H1 (cell line): ENCODE measurements around the gene EBF3. TPM values are rescaled to one million over a fixed set of nuclear protein-coding genes. Genes with fewer than 3 reads are reported as not detected.

Source experiments
- CTCF ChIA-PET: fragments of 300-600 bp; sonication (Branson Sonifier 250); formaldehyde crosslinking; loops from one replicate; lab custom pipeline; 2021; ENCODE audit not compliant: partially characterized antibody; lab: Charles Lee
- POLR2A ChIA-PET: fragments of 300-600 bp; sonication (Branson Sonifier 250); formaldehyde crosslinking; loops from one replicate; lab custom pipeline; 2021; ENCODE audit warnings: inconsistent platforms; ENCODE audit not compliant: partially characterized antibody; lab: Charles Lee
- DNase-seq, 2 experiments: peaks; one replicate each; pipeline versions ENCODE4 v3.0.0 to v3.0.0-alpha.2; 2010 to 2022; ENCODE audit warnings: low spot score in 2 of 2, low read depth in 1 of 2, mixed read lengths in 1 of 2
- FAIRE-seq: peaks from 2 replicates; lab custom pipeline; 2011; peaks lifted over from hg19 to GRCh38; lab: Jason Lieb, UNC
- H2AFZ ChIP-seq: 2 replicates; pipeline ENCODE4 v1.8.1; 2012; ENCODE audit warnings: low read length, inconsistent platforms
- H2AK5ac ChIP-seq: 2 replicates; pipeline ENCODE4 v1.6.1; 2013; ENCODE audit warnings: low read depth, low read length
- H2BK120ac ChIP-seq: replicated peaks from 2 replicates; pipeline ENCODE3; 2013; ENCODE audit warnings: low read depth, low read length, inconsistent platforms
- H2BK12ac ChIP-seq: 2 replicates; pipeline ENCODE4 v1.6.1; 2013; ENCODE audit warnings: low read depth, low read length
- H2BK15ac ChIP-seq: 2 replicates; pipeline ENCODE4 v1.6.1; 2013; ENCODE audit warnings: low read length
- H2BK20ac ChIP-seq: 2 replicates; pipeline ENCODE4 v1.6.1; 2013; ENCODE audit warnings: low read length
- H2BK5ac ChIP-seq: 2 replicates; pipeline ENCODE4 v1.6.1; 2013; ENCODE audit warnings: low read depth, low read length
- H3K14ac ChIP-seq: 2 replicates; pipeline ENCODE4 v1.6.1; 2013; ENCODE audit warnings: inconsistent platforms; ENCODE audit not compliant: insufficient read length
- H3K18ac ChIP-seq: 2 replicates; pipeline ENCODE4 v1.6.1; 2013; ENCODE audit warnings: low read length; ENCODE audit errors: extremely low read depth
- H3K23ac ChIP-seq: 2 replicates; pipeline ENCODE4 v1.6.1; 2013; ENCODE audit warnings: inconsistent platforms; ENCODE audit not compliant: insufficient read length
- H3K23me2 ChIP-seq: 2 replicates; pipeline ENCODE4 v1.6.1; 2013; ENCODE audit warnings: low read depth, low read length
- H3K27ac ChIP-seq: 2 replicates; pipeline ENCODE4 v1.6.1; 2011; ENCODE audit warnings: low read depth, low read length, inconsistent platforms
- H3K27me3 ChIP-seq, 4 experiments: replicated peaks in 1 of 4; 1 replicate in 1 of 4; 2 replicates in 3 of 4; pipeline versions ENCODE4 v1.6.1 to v1.8.1; 2011 to 2013; ENCODE audit warnings: low read length in 3 of 4, mild to moderate bottlenecking in 3 of 4, inconsistent platforms in 2 of 4, mixed read lengths in 2 of 4, moderate library complexity in 1 of 4; ENCODE audit not compliant: control insufficient read depth in 3 of 4, insufficient read depth in 3 of 4; ENCODE audit errors: extremely low read depth in 1 of 4
- H3K36me3 ChIP-seq, 4 experiments: 2 replicates each; pipeline versions ENCODE4 v1.6.1 to v1.8.1; 2011 to 2013; ENCODE audit warnings: mild to moderate bottlenecking in 4 of 4, low read length in 3 of 4, moderate library complexity in 2 of 4, control low read depth in 1 of 4, inconsistent platforms in 1 of 4; ENCODE audit not compliant: insufficient read depth in 4 of 4, control insufficient read depth in 2 of 4
- H3K4ac ChIP-seq: replicated peaks from 2 replicates; pipeline ENCODE3; 2013; ENCODE audit warnings: low read length, low read depth, mixed read lengths, inconsistent platforms; ENCODE audit not compliant: insufficient read length
- H3K4me1 ChIP-seq, 4 experiments: replicated peaks in 1 of 4; 1 replicate in 1 of 4; 2 replicates in 3 of 4; pipeline versions ENCODE4 v1.6.1 to v1.8.1; 2011 to 2013; ENCODE audit warnings: low read length in 3 of 4, inconsistent platforms in 2 of 4, mixed read lengths in 1 of 4; ENCODE audit not compliant: insufficient read depth in 4 of 4, control insufficient read depth in 3 of 4
- H3K4me2 ChIP-seq, 2 experiments: 2 replicates each; pipeline versions ENCODE4 v1.6.1 to v1.8.1; 2011 to 2013; ENCODE audit warnings: low read depth in 2 of 2, low read length in 2 of 2, control low read depth in 1 of 2, inconsistent platforms in 1 of 2, mild to moderate bottlenecking in 1 of 2; ENCODE audit not compliant: insufficient read depth in 1 of 2
- H3K4me3 ChIP-seq, 4 experiments: fragments of 200-600, 300-600 bp in 1 of 4; sonication (generic), shearing (Covaris generic), sonication (Bioruptor Twin) in 1 of 4; 2 replicates each; pipeline versions ENCODE4 v1.5.1 to v1.8.1; 2011 to 2016; ENCODE audit warnings: low read length in 4 of 4, low read depth in 3 of 4, control low read depth in 2 of 4, inconsistent platforms in 2 of 4, mild to moderate bottlenecking in 2 of 4, mixed read lengths in 1 of 4, moderate library complexity in 1 of 4; ENCODE audit not compliant: insufficient read depth in 2 of 4; ENCODE audit errors: extremely low read depth in 1 of 4
- H3K56ac ChIP-seq: replicated peaks from 2 replicates; pipeline ENCODE3; 2013; ENCODE audit warnings: low read depth, mild to moderate bottlenecking, mixed read lengths, low read length, inconsistent platforms; ENCODE audit not compliant: insufficient read length
- H3K79me1 ChIP-seq: 2 replicates; pipeline ENCODE4 v1.6.1; 2013; ENCODE audit warnings: low read depth, low read length, control low read depth
- H3K79me2 ChIP-seq, 2 experiments: 2 replicates each; pipeline versions ENCODE4 v1.6.1 to v1.8.1; 2012 to 2013; ENCODE audit warnings: low read length in 2 of 2, mild to moderate bottlenecking in 2 of 2, inconsistent platforms in 1 of 2; ENCODE audit not compliant: insufficient read depth in 2 of 2, control insufficient read depth in 1 of 2
- H3K9ac ChIP-seq, 4 experiments: replicated peaks in 1 of 4; 1 replicate in 1 of 4; 2 replicates in 3 of 4; pipeline versions ENCODE4 v1.6.1 to v1.8.1; 2011 to 2013; ENCODE audit warnings: low read depth in 3 of 4, low read length in 3 of 4, control low read depth in 2 of 4, mild to moderate bottlenecking in 2 of 4, moderate library complexity in 2 of 4, inconsistent platforms in 1 of 4; ENCODE audit errors: extremely low read depth in 1 of 4
- H3K9me3 ChIP-seq, 2 experiments: 2 replicates each; pipeline versions ENCODE4 v1.6.1 to v1.8.1; 2012 to 2013; ENCODE audit warnings: mild to moderate bottlenecking in 2 of 2, moderate library complexity in 2 of 2, control low read depth in 1 of 2, inconsistent platforms in 1 of 2, low read depth in 1 of 2, low read length in 1 of 2, mixed read lengths in 1 of 2; ENCODE audit not compliant: insufficient read depth in 2 of 2
- H4K20me1 ChIP-seq, 2 experiments: replicated peaks in 1 of 2; 2 replicates each; pipeline versions ENCODE3 to v1.8.1; 2011 to 2013; ENCODE audit warnings: inconsistent platforms in 2 of 2, low read length in 2 of 2, mild to moderate bottlenecking in 1 of 2; ENCODE audit not compliant: insufficient read depth in 2 of 2, control insufficient read depth in 1 of 2
- H4K5ac ChIP-seq: 2 replicates; pipeline ENCODE4 v1.6.1; 2013; ENCODE audit warnings: low read length, low read depth, mixed read lengths, inconsistent platforms; ENCODE audit not compliant: insufficient read length
- H4K8ac ChIP-seq: 2 replicates; pipeline ENCODE4 v1.8.0; 2013; ENCODE audit warnings: mild to moderate bottlenecking, moderate library complexity, low read length, inconsistent platforms; ENCODE audit not compliant: insufficient read depth; ENCODE audit errors: extremely low read depth
- H4K91ac ChIP-seq: replicated peaks from 2 replicates; pipeline ENCODE3; 2013; ENCODE audit warnings: low read length, mixed read lengths, inconsistent platforms; ENCODE audit not compliant: insufficient read length
- ASH2L ChIP-seq: fragments of 200-600, 300-600 bp; sonication (generic); IDR thresholded peaks from one replicate; pipeline ENCODE4 v1.7.1; 2017; ENCODE audit warnings: low read length
- BCL11A ChIP-seq, 2 experiments: IDR thresholded peaks; one replicate each; pipeline ENCODE4 v1.6.1; 2011; ENCODE audit warnings: low read depth in 2 of 2, low read length in 2 of 2, mild to moderate bottlenecking in 2 of 2
- CREB1 ChIP-seq: IDR thresholded peaks from 2 replicates; pipeline ENCODE4 v1.6.1; 2012; ENCODE audit warnings: inconsistent platforms
- EP300 ChIP-seq, 2 experiments: IDR thresholded peaks; 1 replicate in 1 of 2; 2 replicates in 1 of 2; pipeline ENCODE4 v1.6.1; 2011 to 2012; ENCODE audit warnings: low read depth in 2 of 2, low read length in 2 of 2, mild to moderate bottlenecking in 2 of 2, borderline replicate concordance in 1 of 2, inconsistent platforms in 1 of 2, moderate library complexity in 1 of 2
- KDM1A ChIP-seq: fragments of 200-600, 300-600 bp; sonication (generic); IDR thresholded peaks from 2 replicates; pipeline ENCODE4 v1.7.1; 2016; ENCODE audit warnings: mild to moderate bottlenecking, low read length, borderline replicate concordance
- SIN3A ChIP-seq, 2 experiments: IDR thresholded peaks in 1 of 2; conservative IDR thresholded peaks in 1 of 2; 2 replicates each; pipeline ENCODE4 v1.6.1; 2011 to 2012; ENCODE audit warnings: low read length in 2 of 2, improper control_type of control experiment in 1 of 2, low read depth in 1 of 2, mild to moderate bottlenecking in 1 of 2
- TAF7 ChIP-seq: optimal IDR thresholded peaks from 2 replicates; pipeline ENCODE3; 2011; ENCODE audit warnings: low read depth, mild to moderate bottlenecking, inconsistent platforms, low read length, moderate library complexity, borderline replicate concordance
- WGBS, 2 experiments: shearing (Covaris generic) in 1 of 2; methylation state at CpG; one replicate each; pipeline versions ENCODE4 v1.1.6 to v1.1.7; 2013 to 2015; ENCODE audit warnings: low lambda C conversion rate in 2 of 2, mixed read lengths in 2 of 2, inconsistent platforms in 1 of 2, low coverage in 1 of 2, missing lambda C conversion rate in 1 of 2; ENCODE audit not compliant: insufficient replicate concordance in 2 of 2, insufficient coverage in 1 of 2, insufficient read length in 1 of 2; ENCODE audit errors: extremely low coverage in 1 of 2, missing lambda C conversion rate in 1 of 2; 5-methylcytosine and 5-hydroxymethylcytosine counted together
- polyA plus RNA-seq, 7 experiments: library from polyadenylated mRNA; depleted of rRNA in 3 of 7; stranded (reverse) in 5 of 7; unstranded in 2 of 7; fragments of >200 nt in 5 of 7; fragments of 200-250 nt in 2 of 7; gene quantifications; 1 replicate in 5 of 7; 2 replicates in 1 of 7; 4 replicates in 1 of 7; pipeline versions ENCODE4 v1.2.1 to v1.2.3, GENCODE V29; 2011 to 2013; ENCODE audit warnings: missing spikeins in 2 of 7, mixed read lengths in 2 of 7
- total RNA-seq: library from RNA; stranded (reverse); fragmentation: NEBNext Ultra II Directional; extraction: Animal tissue kit (Norgen Biotek cat#: 25700); gene quantifications from 2 replicates; pipeline ENCODE4 v1.2.1, GENCODE V29; 2021
- TF ChIP-seq, protein P1 (sequence below): IDR thresholded peaks from 2 replicates; pipeline ENCODE4 v1.6.1; 2011; ENCODE audit warnings: low read depth, mild to moderate bottlenecking, low read length; ENCODE audit not compliant: insufficient read depth

EBF3 gene
- total and polyA plus RNA-seq, 2 of the 8 experiments (the other 6 are each of a cell fraction or from before 2014, with no cell fraction given): 0.08 to 0.26 TPM

DNA sequence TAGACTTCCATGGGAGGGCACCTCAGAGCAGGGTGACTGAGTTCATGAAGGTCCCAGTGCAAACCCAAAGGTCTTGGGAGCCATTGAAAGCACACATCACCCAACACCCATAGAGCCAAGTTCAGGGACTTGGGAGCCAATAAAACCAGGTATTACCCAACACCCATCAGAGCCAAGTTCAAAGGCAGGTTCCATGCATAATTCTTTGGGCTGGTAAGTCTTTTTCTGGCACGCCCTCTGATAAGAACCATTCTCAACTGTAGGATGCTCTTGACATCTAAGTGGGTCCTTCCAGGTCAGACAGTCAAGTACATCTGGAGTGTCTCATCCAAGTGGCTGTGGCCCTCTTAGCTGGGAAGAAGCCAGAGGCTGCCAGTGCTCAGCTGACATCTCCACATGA is 63.2 kb downstream of the EBF3 start:
- Histone ChIP-seq H3K4me3 (no peak overlapping the region), H4K91ac (peak overlapping the region; percentile 59), H3K4me1 (peaks cover 11 to 54% (median 20%) of the 10 kb centered on the region in 4 experiments), H3K23me2 (peaks cover 2% of the 10 kb centered on the region; the same call in 1 of the 2 replicates), H3K9me3 (no peaks in the 10 kb centered on the region), H3K79me2 (no peaks in the 10 kb centered on the region), H4K8ac (no peak overlapping the region), H3K23ac (no peak overlapping the region), H2BK5ac (peak overlapping the region; percentile 28; the same call in 1 of the 2 replicates), H3K4me2 (peak overlapping the region in 1 of 2 experiments; percentile 71; a peak in 1 of 4 replicates), H3K14ac (no peak overlapping the region), H3K9ac (no peak overlapping the region), H2AK5ac (no peak overlapping the region), H2BK12ac (peak overlapping the region; percentile 94), H3K56ac (no peak overlapping the region), H3K27ac (no peak overlapping the region), H4K5ac (no peak overlapping the region), H3K79me1 (no peaks in the 10 kb centered on the region), H2BK15ac (peak overlapping the region; percentile 31; the same call in 1 of the 2 replicates), H3K27me3 (peaks cover 0 to 4% (median 1%) of the 10 kb centered on the region in 4 experiments; a peak in 3 of 7 replicates), H4K20me1 (peaks cover 0 to 2% of the 10 kb centered on the region in 2 experiments), H3K36me3 (no peaks in the 10 kb centered on the region), H2BK120ac (peak overlapping the region; percentile 4), H3K18ac (0 out of 2 replicates have a peak overlapping the region, but pooled peaks have one; percentile 24), H2AFZ (no peak overlapping the region), H3K4ac (peak overlapping the region; percentile 9), H2BK20ac (peak overlapping the region; percentile 99)
- ChIA-PET POLR2A (interaction anchor here (1.6 kb wide), 1 partner anchor 12 kb away, joined by 6 read pairs; no protein-coding TSS in a partner anchor), CTCF (interaction anchor here (0.7 to 1.7 kb wide), 3 partner anchors 12 to 70 kb away, joined by 3 to 7 read pairs (median 3); no protein-coding TSS in a partner anchor)
- DNase-seq: no peak
- FAIRE-seq: no peak
- TF ChIP-seq SIN3A (conservative IDR thresholded peaks at IDR 0.05 in 1 of 2, IDR thresholded peaks at IDR 0.05 in 1 of 2; ENCODE audit: low read depth in 1 of 2, low read length in 2 of 2): no peak
- TF ChIP-seq EP300 (IDR thresholded peaks at IDR 0.05; ENCODE audit: borderline replicate concordance in 1 of 2, low read depth in 2 of 2, low read length in 2 of 2): no peak
- TF ChIP-seq KDM1A: no peak
- TF ChIP-seq, protein P1, sequence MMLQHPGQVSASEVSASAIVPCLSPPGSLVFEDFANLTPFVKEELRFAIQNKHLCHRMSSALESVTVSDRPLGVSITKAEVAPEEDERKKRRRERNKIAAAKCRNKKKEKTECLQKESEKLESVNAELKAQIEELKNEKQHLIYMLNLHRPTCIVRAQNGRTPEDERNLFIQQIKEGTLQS: no peak
- no peak for TF ChIP-seq ASH2L
- no peak for TF ChIP-seq CREB1
- TF ChIP-seq TAF7: no peak
- TF ChIP-seq BCL11A (IDR thresholded peaks at IDR 0.05; ENCODE audit: low read depth in 2 of 2, low read length in 2 of 2): no peak
- WGBS, 2 experiments: 100% methylated on average over 1 of the region's 1 CpG; no CpG with 5 or more reads in 1 of the 2 experiments
